Suprapubic skin (tissue), 4 donors: ENCODE measurements around the gene FAM163B. TPM values are rescaled to one million over a fixed set of nuclear protein-coding genes. Genes with fewer than 3 reads are reported as not detected.

Experiments
- DNase-seq, 2 donors: peaks; one replicate each; pipeline ENCODE4 v3.0.0-alpha.2; 2019; ENCODE audit warnings: low spot score in 2 of 2
- H3K27ac ChIP-seq: fragments of 200-600 bp; sonication (generic); one replicate; pipeline ENCODE4 v1.5.1; 2019
- H3K27me3 ChIP-seq: fragments of 200-600 bp; sonication (generic); one replicate; pipeline ENCODE4 v1.5.1; 2019
- H3K36me3 ChIP-seq: fragments of 200-600 bp; sonication (generic); one replicate; pipeline ENCODE4 v1.5.1; 2019
- H3K4me1 ChIP-seq: fragments of 200-600 bp; sonication (generic); one replicate; pipeline ENCODE4 v1.5.1; 2019
- H3K4me3 ChIP-seq: fragments of 200-600 bp; sonication (generic); one replicate; pipeline ENCODE4 v1.5.1; 2019; ENCODE audit warnings: mild to moderate bottlenecking
- H3K9me3 ChIP-seq: fragments of 200-600 bp; sonication (generic); one replicate; pipeline ENCODE4 v1.5.1; 2019
- CTCF ChIP-seq, 2 donors: fragments of 200-600 bp in 1 of 2; fragments of 450-650 bp in 1 of 2; sonication (generic) in 1 of 2; IDR thresholded peaks; one replicate each; pipeline ENCODE4 v1.5.1; 2016 to 2019; ENCODE audit warnings: antibody characterized with exemption in 2 of 2, mild to moderate bottlenecking in 1 of 2, moderate library complexity in 1 of 2
- EP300 ChIP-seq: sonication (generic); formaldehyde crosslinking; IDR thresholded peaks from one replicate; pipeline ENCODE4 v1.6.1; 2017; ENCODE audit warnings: antibody characterized with exemption
- POLR2A ChIP-seq, 2 donors: fragments of 450-650 bp; IDR thresholded peaks; one replicate each; pipeline ENCODE4 v1.6.1; 2017; ENCODE audit warnings: antibody characterized with exemption in 2 of 2, mild to moderate bottlenecking in 2 of 2, moderate library complexity in 2 of 2
- POLR2AphosphoS5 ChIP-seq, 3 donors: sonication (generic); formaldehyde crosslinking; IDR thresholded peaks; one replicate each; pipeline ENCODE4 v1.6.1; 2017; ENCODE audit warnings: antibody characterized with exemption in 3 of 3
- WGBS: methylation state at CpG from one replicate; pipeline ENCODE4 v1.1.5; 2018; 5-methylcytosine and 5-hydroxymethylcytosine counted together
- total RNA-seq, 4 donors: library from RNA; depleted of rRNA; stranded (reverse); fragments of >200 nt; gene quantifications; one replicate each; pipeline ENCODE4 v1.1.0, GENCODE V29; 2016

Gene FAM163B
- total RNA-seq, 4 donors from 2014 or later = not detected

- 81% methylated on average over 7 of the region's 7 CpGs for WGBS
These were observed 11.8 kb downstream of the FAM163B start for GRCh38 chr9:133597316-133597957.

GRCh38 chr9:133595910-133596309 is 13.3 kb downstream of the FAM163B start:
- H3K9me3 ChIP-seq = peaks cover 17% of the 10 kb centered on the region
- H3K4me3 ChIP-seq = no peak overlapping the region
- WGBS = 90% methylated on average over 6 of the region's 8 CpGs
- peaks cover 29% of the 10 kb centered on the region for H3K27me3 ChIP-seq
- no peak overlapping the region for H3K27ac ChIP-seq
- H3K36me3 ChIP-seq = no peaks in the 10 kb centered on the region
- TF ChIP-seq CTCF (IDR thresholded peaks at IDR 0.05) (no peak), EP300 (no peak), POLR2AphosphoS5 (IDR thresholded peaks at IDR 0.05) (no peak), POLR2A (IDR thresholded peaks at IDR 0.05) (no peak)
- no peak for DNase-seq
- H3K4me1 ChIP-seq = no peaks in the 10 kb centered on the region

More at GRCh38 chr9:133597316-133597957, 11.8 kb downstream of the FAM163B start:
- no peak overlapping the region for H3K4me3 ChIP-seq
- H3K27me3 ChIP-seq = peaks cover 37% of the 10 kb centered on the region
- H3K36me3 ChIP-seq = no peaks in the 10 kb centered on the region
- TF ChIP-seq EP300 = no peak
- no peak for TF ChIP-seq POLR2A (IDR thresholded peaks at IDR 0.05)
- TF ChIP-seq POLR2AphosphoS5 (IDR thresholded peaks at IDR 0.05) = no peak
- no peak for TF ChIP-seq CTCF (IDR thresholded peaks at IDR 0.05)
- H3K4me1 ChIP-seq = no peaks in the 10 kb centered on the region
- no peak overlapping the region for H3K27ac ChIP-seq
- H3K9me3 ChIP-seq = peaks cover 17% of the 10 kb centered on the region
- no peak for DNase-seq

- no peaks in the 10 kb centered on the region for H3K36me3 ChIP-seq
- no peak overlapping the region for H3K27ac ChIP-seq
- 97% methylated on average over 2 of the region's 2 CpGs for WGBS
- peaks cover 17% of the 10 kb centered on the region for H3K9me3 ChIP-seq
- TF ChIP-seq EP300 (no peak), CTCF (IDR thresholded peaks at IDR 0.05) (no peak), POLR2A (IDR thresholded peaks at IDR 0.05) (no peak), POLR2AphosphoS5 (IDR thresholded peaks at IDR 0.05) (no peak)
- H3K27me3 ChIP-seq = peaks cover 38% of the 10 kb centered on the region
- no peak for DNase-seq
- H3K4me3 ChIP-seq = no peak overlapping the region
- no peaks in the 10 kb centered on the region for H3K4me1 ChIP-seq
These were observed 14.9 kb downstream of the FAM163B start for GRCh38 chr9:133594310-133594709.

GRCh38 chr9:133593587-133594253 is 15.5 kb downstream of the FAM163B start:
- TF ChIP-seq EP300 = no peak
- TF ChIP-seq POLR2AphosphoS5 (IDR thresholded peaks at IDR 0.05) = no peak
- TF ChIP-seq POLR2A (IDR thresholded peaks at IDR 0.05) = no peak
- TF ChIP-seq CTCF (IDR thresholded peaks at IDR 0.05) = no peak

GRCh38 chr9:133592731-133593409 is 16.3 kb downstream of the FAM163B start:
- TF ChIP-seq POLR2AphosphoS5 (IDR thresholded peaks at IDR 0.05) (no peak), POLR2A (IDR thresholded peaks at IDR 0.05) (no peak), CTCF (IDR thresholded peaks at IDR 0.05) (no peak), EP300 (no peak)
- 100% methylated on average over 1 of the region's 17 CpGs for WGBS
- peaks cover 13% of the 10 kb centered on the region for H3K9me3 ChIP-seq
- no peaks in the 10 kb centered on the region for H3K4me1 ChIP-seq
- no peak overlapping the region for H3K27ac ChIP-seq
- no peaks in the 10 kb centered on the region for H3K36me3 ChIP-seq
- peaks cover 44% of the 10 kb centered on the region for H3K27me3 ChIP-seq
- no peak overlapping the region for H3K4me3 ChIP-seq
- no peak for DNase-seq

More at GRCh38 chr9:133593587-133594253, 15.5 kb downstream of the FAM163B start:
- H3K9me3 ChIP-seq = peaks cover 17% of the 10 kb centered on the region
- no peak overlapping the region for H3K27ac ChIP-seq
- WGBS = 60% methylated on average over 9 of the region's 15 CpGs
- H3K36me3 ChIP-seq = no peaks in the 10 kb centered on the region
- no peak overlapping the region for H3K4me3 ChIP-seq
- no peaks in the 10 kb centered on the region for H3K4me1 ChIP-seq
- peaks cover 41% of the 10 kb centered on the region for H3K27me3 ChIP-seq
- DNase-seq = no peak
